GM19463 (cell line): ENCODE data around the gene AQP6.

ENCODE experiments used
- ATAC-seq: cut with Tn5 transposase; IDR thresholded peaks from one replicate; pipeline ENCODE4 v1.9.1; 2021; ENCODE audit warnings: mild to moderate bottlenecking, moderate library complexity; ENCODE audit not compliant: unreplicated experiment

The AQP6 gene

GRCh38 chr12:49942921-49943624 lies 29.7 kb upstream of the AQP6 start:
- ATAC-seq: no peak

- no peak for ATAC-seq
Measured at GRCh38 chr12:49943625-49943960, 29.2 kb upstream of the AQP6 start.

- no peak for ATAC-seq
Measured at GRCh38 chr12:49944046-49944445, 28.7 kb upstream of the AQP6 start.

GRCh38 chr12:49944718-49945117 lies 28.0 kb upstream of the AQP6 start:
- no peak for ATAC-seq

GRCh38 chr12:49945394-49946080 lies 27.2 kb upstream of the AQP6 start:
- ATAC-seq: peak; percentile 93

- no peak for ATAC-seq
Measured at GRCh38 chr12:49946086-49946485, 26.7 kb upstream of the AQP6 start.

- no peak for ATAC-seq
Measured at GRCh38 chr12:49946497-49946896, 26.2 kb upstream of the AQP6 start.

GRCh38 chr12:49947593-49948226 lies 25.0 kb upstream of the AQP6 start:
- no peak for ATAC-seq

- ATAC-seq: no peak
Measured at GRCh38 chr12:49948866-49949845, 23.6 kb upstream of the AQP6 start.

GRCh38 chr12:49949866-49950265 lies 22.9 kb upstream of the AQP6 start:
- no peak for ATAC-seq

GRCh38 chr12:49950273-49951251 lies 22.2 kb upstream of the AQP6 start, which contains the start of gene AQP2:
TSS of gene AQP2 (plus strand) at chr12:49950737. CDS start at chr12:49950831, 94 bp downstream.
- no peak for ATAC-seq

GRCh38 chr12:49951411-49952240 lies 21.1 kb upstream of the AQP6 start:
- ATAC-seq: no peak

- no peak for ATAC-seq
Measured at GRCh38 chr12:49952391-49953055, 20.2 kb upstream of the AQP6 start.

- ATAC-seq: no peak
Measured at GRCh38 chr12:49953151-49953550, 19.6 kb upstream of the AQP6 start.

GRCh38 chr12:49953961-49954846 lies 18.5 kb upstream of the AQP6 start:
- ATAC-seq: no peak

GRCh38 chr12:49954863-49955830 lies 17.6 kb upstream of the AQP6 start:
- no peak for ATAC-seq
